ENCODE data around the gene NHS.

DNA sequence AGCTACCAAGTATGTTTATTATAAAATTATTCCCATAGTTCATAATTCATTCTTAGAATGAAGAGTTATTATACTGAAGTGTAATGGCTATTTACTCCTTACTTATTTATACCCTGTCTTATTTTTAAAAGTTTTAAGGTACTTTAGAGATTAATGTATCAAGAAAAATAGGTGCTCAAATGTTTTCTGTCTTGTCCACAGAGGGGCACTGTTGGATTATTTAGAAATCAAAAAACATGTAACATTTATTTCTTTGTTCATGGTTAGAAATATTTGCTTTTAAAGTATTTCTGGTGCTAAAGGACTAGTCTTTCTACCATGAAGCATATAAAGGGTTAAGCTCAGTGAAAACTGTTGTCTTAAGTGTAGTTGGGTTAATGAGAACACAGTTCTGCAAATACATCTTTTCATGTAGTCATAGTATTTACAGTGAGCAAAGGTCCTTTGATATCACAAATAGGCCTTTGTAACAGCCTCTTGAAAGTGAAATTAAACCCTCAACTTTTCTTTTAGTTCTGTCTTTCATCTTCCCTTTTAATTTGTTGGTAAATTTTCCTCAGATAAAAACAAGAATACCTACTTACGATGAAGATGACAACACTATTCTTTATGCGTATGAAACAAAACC, 370.0 kb downstream of the NHS start:
- TF ChIP-seq, protein P1, sequence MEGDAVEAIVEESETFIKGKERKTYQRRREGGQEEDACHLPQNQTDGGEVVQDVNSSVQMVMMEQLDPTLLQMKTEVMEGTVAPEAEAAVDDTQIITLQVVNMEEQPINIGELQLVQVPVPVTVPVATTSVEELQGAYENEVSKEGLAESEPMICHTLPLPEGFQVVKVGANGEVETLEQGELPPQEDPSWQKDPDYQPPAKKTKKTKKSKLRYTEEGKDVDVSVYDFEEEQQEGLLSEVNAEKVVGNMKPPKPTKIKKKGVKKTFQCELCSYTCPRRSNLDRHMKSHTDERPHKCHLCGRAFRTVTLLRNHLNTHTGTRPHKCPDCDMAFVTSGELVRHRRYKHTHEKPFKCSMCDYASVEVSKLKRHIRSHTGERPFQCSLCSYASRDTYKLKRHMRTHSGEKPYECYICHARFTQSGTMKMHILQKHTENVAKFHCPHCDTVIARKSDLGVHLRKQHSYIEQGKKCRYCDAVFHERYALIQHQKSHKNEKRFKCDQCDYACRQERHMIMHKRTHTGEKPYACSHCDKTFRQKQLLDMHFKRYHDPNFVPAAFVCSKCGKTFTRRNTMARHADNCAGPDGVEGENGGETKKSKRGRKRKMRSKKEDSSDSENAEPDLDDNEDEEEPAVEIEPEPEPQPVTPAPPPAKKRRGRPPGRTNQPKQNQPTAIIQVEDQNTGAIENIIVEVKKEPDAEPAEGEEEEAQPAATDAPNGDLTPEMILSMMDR (IDR thresholded peaks at IDR 0.05; ENCODE audit: insufficient read depth, low read length) = no peak
- TF ChIP-seq POLR2AphosphoS5 (IDR thresholded peaks at IDR 0.05; ENCODE audit: low read depth) (no peak), SPI1 (IDR thresholded peaks at IDR 0.05; ENCODE audit: borderline replicate concordance, low read depth) (no peak)
